Left ventricle myocardium inferior (tissue), 1 donor: ENCODE measurements around the gene PPIE. TPM values are rescaled to one million over a fixed set of nuclear protein-coding genes. Genes with fewer than 3 reads are reported as not detected.
"Not testable (repeated sequence)": the region's sequence is repeated elsewhere in the genome, so short reads cannot be mapped to it uniquely, and the experiment has no call there.

Source experiments
- DNase-seq: peaks from one replicate; pipeline ENCODE4 v3.0.0-alpha.2; 2020
- H3K27ac ChIP-seq: fragments of 200-600 bp; replicated peaks from 2 replicates; pipeline ENCODE4 v1.8.0; 2021
- H3K27me3 ChIP-seq: fragments of 200-600 bp; 2 replicates; pipeline ENCODE4 v1.8.0; 2021; ENCODE audit warnings: low read depth
- H3K36me3 ChIP-seq: fragments of 200-600 bp; 2 replicates; pipeline ENCODE4 v1.8.0; 2021
- H3K4me1 ChIP-seq: fragments of 200-600 bp; 2 replicates; pipeline ENCODE4 v1.8.0; 2021
- H3K4me3 ChIP-seq: fragments of 200-600 bp; 2 replicates; pipeline ENCODE4 v1.8.0; 2021; ENCODE audit warnings: mild to moderate bottlenecking, moderate library complexity
- H3K9me3 ChIP-seq: fragments of 200-600 bp; replicated peaks from 2 replicates; pipeline ENCODE4 v1.8.0; 2021
- intact Hi-C: fragments of 100-400 bp; cut with micrococcal nuclease; formaldehyde crosslinking; loops from one replicate; pipeline ENCODE4 v1.11.0; 2022
- total RNA-seq: library from RNA; stranded (reverse); fragmentation: NEBNext Ultra II Directional; extraction: Animal tissue kit (Norgen Biotek cat#: 25700); gene quantifications from one replicate; pipeline ENCODE4 v1.2.1, GENCODE V29; 2021
- TF ChIP-seq, protein P1 (sequence below): fragments of 200-600 bp; IDR thresholded peaks from 2 replicates; pipeline ENCODE4 v1.8.0; 2021; ENCODE audit warnings: antibody characterized with exemption, mild to moderate bottlenecking, borderline replicate concordance
- donor health status: DM: no; HTN: yes; CAD: no; lungs with severe emphysema.

PPIE gene
- total RNA-seq, 1 donor from 2014 or later, result 29.4 TPM

DNA sequence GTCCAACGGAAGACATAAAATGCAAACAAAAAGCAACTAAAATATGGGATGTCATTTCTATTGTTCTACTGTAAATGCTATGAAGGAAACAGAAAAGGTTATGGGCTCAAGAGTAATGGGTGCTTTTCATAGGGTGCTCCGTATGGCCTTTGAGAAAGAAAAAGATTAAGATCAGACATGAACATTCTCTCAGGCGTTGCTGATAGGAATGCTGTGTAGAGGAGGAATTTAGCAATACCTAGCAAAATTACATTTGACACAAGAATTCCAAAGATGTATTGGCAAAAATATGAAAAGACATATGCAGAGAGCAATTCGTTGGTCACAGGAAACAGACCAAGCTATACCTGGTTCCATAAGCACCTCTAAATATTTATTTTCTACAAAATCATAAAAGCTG is 38.2 kb downstream of the PPIE start:
- no peaks in the 10 kb centered on the region for H3K36me3 ChIP-seq
- intact Hi-C loops, result no loop called here
- peaks cover 40% of the 10 kb centered on the region for H3K27me3 ChIP-seq
- no peak overlapping the region for H3K4me3 ChIP-seq
- TF ChIP-seq, protein P1, sequence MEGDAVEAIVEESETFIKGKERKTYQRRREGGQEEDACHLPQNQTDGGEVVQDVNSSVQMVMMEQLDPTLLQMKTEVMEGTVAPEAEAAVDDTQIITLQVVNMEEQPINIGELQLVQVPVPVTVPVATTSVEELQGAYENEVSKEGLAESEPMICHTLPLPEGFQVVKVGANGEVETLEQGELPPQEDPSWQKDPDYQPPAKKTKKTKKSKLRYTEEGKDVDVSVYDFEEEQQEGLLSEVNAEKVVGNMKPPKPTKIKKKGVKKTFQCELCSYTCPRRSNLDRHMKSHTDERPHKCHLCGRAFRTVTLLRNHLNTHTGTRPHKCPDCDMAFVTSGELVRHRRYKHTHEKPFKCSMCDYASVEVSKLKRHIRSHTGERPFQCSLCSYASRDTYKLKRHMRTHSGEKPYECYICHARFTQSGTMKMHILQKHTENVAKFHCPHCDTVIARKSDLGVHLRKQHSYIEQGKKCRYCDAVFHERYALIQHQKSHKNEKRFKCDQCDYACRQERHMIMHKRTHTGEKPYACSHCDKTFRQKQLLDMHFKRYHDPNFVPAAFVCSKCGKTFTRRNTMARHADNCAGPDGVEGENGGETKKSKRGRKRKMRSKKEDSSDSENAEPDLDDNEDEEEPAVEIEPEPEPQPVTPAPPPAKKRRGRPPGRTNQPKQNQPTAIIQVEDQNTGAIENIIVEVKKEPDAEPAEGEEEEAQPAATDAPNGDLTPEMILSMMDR, result no peak
- no peak for DNase-seq
- H3K4me1 ChIP-seq, result no peaks in the 10 kb centered on the region
- H3K9me3 ChIP-seq, result no peaks in the 10 kb centered on the region
- H3K27ac ChIP-seq, result no peak overlapping the region

GRCh38 chr1:39777306-39777705 is 38.6 kb downstream of the PPIE start:
- no peaks in the 10 kb centered on the region for H3K9me3 ChIP-seq
- TF ChIP-seq, protein P1, result no peak
- H3K36me3 ChIP-seq, result no peaks in the 10 kb centered on the region
- intact Hi-C loops, result no loop called here
- peaks cover 43% of the 10 kb centered on the region for H3K27me3 ChIP-seq
- no peak overlapping the region for H3K4me3 ChIP-seq
- no peak for DNase-seq
- no peak overlapping the region for H3K27ac ChIP-seq
- no peaks in the 10 kb centered on the region for H3K4me1 ChIP-seq

- intact Hi-C loops, H3K4me3 ChIP-seq, H3K36me3 ChIP-seq, H3K27ac ChIP-seq, H3K4me1 ChIP-seq, DNase-seq, H3K9me3 ChIP-seq: not testable (repeated sequence)
- H3K27me3 ChIP-seq, result peaks cover 49% of the 10 kb centered on the region
Observed at GRCh38 chr1:39777896-39778295, 39.2 kb downstream of the PPIE start.

DNA sequence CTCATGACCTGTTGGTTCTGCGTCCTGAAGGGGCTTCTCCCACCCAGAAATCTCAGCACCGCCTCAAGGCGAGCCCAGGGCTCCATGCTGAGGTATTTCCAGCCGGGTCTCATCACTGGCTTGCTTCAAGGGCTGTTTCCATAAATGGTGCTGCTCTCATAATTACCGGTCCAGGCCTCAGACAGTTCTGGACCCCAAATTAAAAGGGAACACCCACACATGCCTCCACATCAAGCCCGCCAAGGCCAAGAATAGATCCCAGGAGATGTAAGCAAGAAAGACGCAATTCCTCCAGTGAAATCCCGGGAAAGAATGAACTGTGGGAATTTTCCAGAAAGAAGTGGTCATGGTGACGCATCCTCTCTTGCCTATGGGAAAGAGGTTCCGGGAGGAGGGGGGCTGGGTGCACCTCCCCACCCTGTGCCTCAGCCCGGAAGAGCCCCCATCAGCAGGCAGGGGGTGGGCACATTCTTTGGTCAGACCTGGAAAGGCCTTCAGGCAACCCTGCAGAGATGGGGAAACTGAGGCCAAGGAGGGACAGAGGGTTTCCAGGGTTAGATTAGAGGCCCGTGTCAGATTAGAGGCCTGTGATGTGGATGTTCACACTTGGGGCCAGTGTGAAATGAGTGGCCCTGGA is 39.9 kb downstream of the PPIE start:
- H3K36me3 ChIP-seq, intact Hi-C loops, H3K4me1 ChIP-seq, DNase-seq, H3K9me3 ChIP-seq, H3K4me3 ChIP-seq, H3K27ac ChIP-seq: not testable (repeated sequence)
- H3K27me3 ChIP-seq, result peaks cover 55% of the 10 kb centered on the region

DNA sequence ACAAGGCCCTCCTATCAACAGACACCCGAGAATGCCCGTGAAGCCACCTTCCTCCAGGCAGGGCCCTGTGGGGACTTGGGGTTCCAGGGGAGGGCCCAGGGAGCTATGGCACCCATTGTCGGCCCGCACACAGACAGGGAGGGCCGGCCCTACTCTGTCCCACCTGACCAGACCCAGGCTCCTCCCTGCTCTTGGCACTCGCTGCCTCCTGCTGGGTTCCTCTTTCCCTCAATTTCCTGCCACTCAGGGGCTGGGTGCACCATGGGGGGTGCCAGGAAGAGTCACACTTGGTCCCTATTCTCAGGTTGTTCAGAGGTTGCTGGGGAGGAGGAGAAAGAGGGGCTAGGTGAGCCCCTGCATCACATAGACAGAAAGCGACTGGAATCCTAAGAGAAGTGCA is 40.5 kb downstream of the PPIE start:
- no peaks in the 10 kb centered on the region for H3K4me1 ChIP-seq
- H3K27ac ChIP-seq, result no peak overlapping the region
- H3K36me3 ChIP-seq, result no peaks in the 10 kb centered on the region
- TF ChIP-seq, protein P1, result no peak
- no peaks in the 10 kb centered on the region for H3K9me3 ChIP-seq
- DNase-seq, result no peak
- H3K27me3 ChIP-seq, result peaks cover 55% of the 10 kb centered on the region
- intact Hi-C loops, result no loop called here
- no peak overlapping the region for H3K4me3 ChIP-seq

GRCh38 chr1:39779821-39780220 is 41.1 kb downstream of the PPIE start:
- no peak overlapping the region for H3K4me3 ChIP-seq
- H3K4me1 ChIP-seq, result no peaks in the 10 kb centered on the region
- peaks cover 55% of the 10 kb centered on the region for H3K27me3 ChIP-seq
- H3K27ac ChIP-seq, result no peak overlapping the region
- intact Hi-C loops, result no loop called here
- no peaks in the 10 kb centered on the region for H3K36me3 ChIP-seq
- DNase-seq, result no peak
- no peaks in the 10 kb centered on the region for H3K9me3 ChIP-seq
- TF ChIP-seq, protein P1, result no peak
